Heart left ventricle (tissue), 16 donors: ENCODE results near the gene ANKRD34B. TPM values are rescaled to one million over a fixed set of nuclear protein-coding genes. Genes with fewer than 3 reads are reported as not detected.

Source experiments
- ATAC-seq, 4 donors: fragments of 200-7000 bp; cut with Tn5 transposase; one replicate each; pipeline ENCODE4 v1.9.1; 2020 to 2022; ENCODE audit warnings: moderate library complexity in 4 of 4, mild to moderate bottlenecking in 3 of 4, moderate number of reproducible peaks in 1 of 4
- DNase-seq, 5 donors: peaks; one replicate each; pipeline ENCODE4 v3.0.0-alpha.2; 2020
- H3K27ac ChIP-seq, 12 donors: fragments of 200-600 bp; sonication (generic) in 4 of 12; one replicate each; pipeline versions ENCODE4 v1.5.0 to v1.8.0; 2016 to 2022; ENCODE audit warnings: mild to moderate bottlenecking in 2 of 12
- H3K27me3 ChIP-seq, 9 donors: fragments of 200-600 bp; sonication (generic) in 2 of 9; one replicate each; pipeline versions ENCODE4 v1.5.1 to v1.8.0; 2016 to 2022; ENCODE audit warnings: mild to moderate bottlenecking in 3 of 9
- H3K36me3 ChIP-seq, 9 donors: fragments of 200-600 bp; sonication (generic) in 2 of 9; one replicate each; pipeline versions ENCODE4 v1.5.0 to v1.8.0; 2018 to 2022; ENCODE audit warnings: mild to moderate bottlenecking in 2 of 9
- H3K4me1 ChIP-seq, 12 donors: fragments of 200-600 bp; sonication (generic) in 4 of 12; one replicate each; pipeline versions ENCODE4 v1.5.0 to v1.8.0; 2016 to 2022; ENCODE audit warnings: mild to moderate bottlenecking in 3 of 12
- H3K4me3 ChIP-seq, 12 donors: fragments of 200-600 bp; sonication (generic) in 4 of 12; one replicate each; pipeline versions ENCODE4 v1.5.0 to v1.8.0; 2017 to 2022; ENCODE audit warnings: mild to moderate bottlenecking in 9 of 12, moderate library complexity in 4 of 12
- H3K9me3 ChIP-seq, 12 donors: fragments of 200-600 bp; sonication (generic) in 4 of 12; one replicate each; pipeline versions ENCODE4 v1.5.0 to v1.8.0; 2016 to 2022; ENCODE audit warnings: mild to moderate bottlenecking in 1 of 12
- POLR2A ChIP-seq, 2 donors: fragments of 450-650 bp; IDR thresholded peaks; one replicate each; pipeline ENCODE4 v1.6.1; 2017; ENCODE audit warnings: antibody characterized with exemption in 2 of 2, mild to moderate bottlenecking in 2 of 2, moderate library complexity in 2 of 2
- WGBS, 4 donors: extraction: QIAGEN DNeasy Blood & Tissue Kit in 2 of 4; methylation state at CpG; one replicate each; pipeline versions ENCODE4 v1.1.5 to v1.1.7; 2013 to 2018; 5-methylcytosine and 5-hydroxymethylcytosine counted together
- intact Hi-C, 10 donors: fragments of 100-400 bp; cut with DNase I; formaldehyde crosslinking; loops; one replicate each; pipeline versions ENCODE4 v1.11.1 to v1.14.2; 2022
- polyA plus RNA-seq, 2 donors: library from polyadenylated mRNA; stranded (reverse); fragments of 200-250 nt; gene quantifications; one replicate each; pipeline ENCODE4 v1.2.3, GENCODE V29; 2013
- total RNA-seq, 9 donors: library from RNA; depleted of rRNA in 2 of 9; stranded (reverse); fragments of >200 nt in 2 of 9; fragmentation: NEBNext Ultra II Directional in 3 of 9; extraction: Animal tissue kit (Norgen Biotek cat#: 25700) in 3 of 9; gene quantifications; one replicate each; pipeline versions ENCODE4 v1.1.0 to v1.2.4, GENCODE V29; 2016 to 2023
- TF ChIP-seq, protein P1 (sequence below), 12 donors: fragments of 200-600 bp; sonication (generic) in 4 of 12; IDR thresholded peaks; one replicate each; pipeline versions ENCODE4 v1.5.0 to v1.8.0; 2018 to 2022; ENCODE audit warnings: antibody characterized with exemption in 12 of 12, mild to moderate bottlenecking in 5 of 12
- donor health status: ischemic (EF 13 %, LVEDD 7.1; RV severe dilation, severe dysfunction).
- donor health status: healthy with polysubstance abuse.
- donor health status: DM: no; HTN: yes; CAD: no.
- donor health status: DM: no; HTN: no; CAD: no.
- donor health status: ischemic (EF 25% LVEDD 6.9; RV normal size, moderate dysfunction).
- donor health status: ischemic (EF 25% LVEDD 5.7; RV mildly dilated, moderate dysfunction).
- donor health status: healthy.
- donor health status: DM: yes; HTN: yes; CAD: no.
- donor health status: ischemic (EF 35%, LVEDD 5.7; RV mildly dilated, moderate dysfunction).
- donor health status: nonischemic (EF 11% LVEDD 7.7; RV severe dilation, severe dysfunction).
- donor health status: DM: yes; HTN: yes; CAD: no.
- donor health status: PGD.
- donor health status: ischemic (EF 29% LVEDD 5.4; RV normal size, mild dysfunction).
- donor health status: nonischemic (EF 23%, LVEDD 6.1; RV moderate dilation, normal function).

Gene ANKRD34B
- total and polyA plus RNA-seq, 11 donors, result 0.09 TPM; not detected in 10

DNA sequence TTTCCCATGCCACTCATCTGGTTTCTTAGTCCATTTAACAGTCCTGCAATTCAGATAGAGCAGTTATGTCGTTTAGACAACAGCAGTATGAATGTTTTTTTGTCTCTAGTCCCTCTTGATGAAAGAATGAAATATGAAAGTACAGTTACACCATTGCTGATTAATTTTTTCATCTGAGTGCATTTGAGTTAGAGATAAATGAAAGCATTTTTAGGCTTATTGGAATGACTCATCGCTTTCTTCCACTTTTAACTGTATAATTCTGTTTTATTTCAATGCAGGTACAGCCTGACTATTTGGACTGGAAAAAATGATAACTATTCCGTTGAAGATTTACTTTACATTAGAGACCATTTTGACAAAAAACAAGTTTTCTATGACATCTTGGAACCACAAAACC is 28.7 kb downstream of the ANKRD34B start:
- H3K36me3 ChIP-seq, result no peaks in the 10 kb centered on the region
- 60 to 68% (median 63%) methylated on average over 3 of the region's 3 CpGs for WGBS, 4 donors
- no peak overlapping the region for H3K27ac ChIP-seq
- no peaks in the 10 kb centered on the region for H3K27me3 ChIP-seq
- H3K9me3 ChIP-seq, result peaks cover 0 to 9% (median 0%) of the 10 kb centered on the region in 12 donors
- TF ChIP-seq, protein P1, sequence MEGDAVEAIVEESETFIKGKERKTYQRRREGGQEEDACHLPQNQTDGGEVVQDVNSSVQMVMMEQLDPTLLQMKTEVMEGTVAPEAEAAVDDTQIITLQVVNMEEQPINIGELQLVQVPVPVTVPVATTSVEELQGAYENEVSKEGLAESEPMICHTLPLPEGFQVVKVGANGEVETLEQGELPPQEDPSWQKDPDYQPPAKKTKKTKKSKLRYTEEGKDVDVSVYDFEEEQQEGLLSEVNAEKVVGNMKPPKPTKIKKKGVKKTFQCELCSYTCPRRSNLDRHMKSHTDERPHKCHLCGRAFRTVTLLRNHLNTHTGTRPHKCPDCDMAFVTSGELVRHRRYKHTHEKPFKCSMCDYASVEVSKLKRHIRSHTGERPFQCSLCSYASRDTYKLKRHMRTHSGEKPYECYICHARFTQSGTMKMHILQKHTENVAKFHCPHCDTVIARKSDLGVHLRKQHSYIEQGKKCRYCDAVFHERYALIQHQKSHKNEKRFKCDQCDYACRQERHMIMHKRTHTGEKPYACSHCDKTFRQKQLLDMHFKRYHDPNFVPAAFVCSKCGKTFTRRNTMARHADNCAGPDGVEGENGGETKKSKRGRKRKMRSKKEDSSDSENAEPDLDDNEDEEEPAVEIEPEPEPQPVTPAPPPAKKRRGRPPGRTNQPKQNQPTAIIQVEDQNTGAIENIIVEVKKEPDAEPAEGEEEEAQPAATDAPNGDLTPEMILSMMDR (IDR thresholded peaks at IDR 0.05), result no peak
- TF ChIP-seq POLR2A (IDR thresholded peaks at IDR 0.05), result no peak
- H3K4me1 ChIP-seq, result no peaks in the 10 kb centered on the region
- H3K4me3 ChIP-seq, result no peak overlapping the region
- no peak for DNase-seq
- intact Hi-C loops, result no loop called here
- ATAC-seq, result no peak

DNA sequence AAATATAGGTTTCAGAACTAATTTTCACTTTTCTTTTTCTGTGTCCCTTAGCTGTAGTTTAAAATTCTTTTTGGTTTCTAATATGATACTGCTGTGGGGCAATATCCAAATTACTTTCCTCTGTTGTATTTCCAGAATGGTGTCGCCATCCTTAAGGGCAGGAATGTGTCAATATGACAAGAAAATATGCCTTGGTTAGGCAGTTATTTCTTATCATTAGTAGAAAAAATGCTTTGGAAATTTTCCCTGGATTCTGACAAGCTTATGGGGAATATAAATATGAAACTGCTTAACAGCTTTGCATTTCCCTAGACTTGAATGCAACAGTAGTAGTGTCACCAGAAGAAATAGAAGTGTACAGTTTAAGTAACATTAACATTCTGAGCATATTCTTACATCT is 29.4 kb downstream of the ANKRD34B start:
- TF ChIP-seq, protein P1 (IDR thresholded peaks at IDR 0.05), result no peak
- ATAC-seq, result no peak
- WGBS, 4 donors, result 79 to 84% (median 83%) methylated on average over 1 of the region's 1 CpG
- H3K27ac ChIP-seq, result no peak overlapping the region
- DNase-seq, result no peak
- H3K27me3 ChIP-seq, result no peaks in the 10 kb centered on the region
- H3K4me3 ChIP-seq, result no peak overlapping the region
- no peaks in the 10 kb centered on the region for H3K4me1 ChIP-seq
- no peaks in the 10 kb centered on the region for H3K36me3 ChIP-seq
- intact Hi-C loops, result no loop called here
- peaks cover 0 to 14% (median 0%) of the 10 kb centered on the region in 12 donors for H3K9me3 ChIP-seq

DNA sequence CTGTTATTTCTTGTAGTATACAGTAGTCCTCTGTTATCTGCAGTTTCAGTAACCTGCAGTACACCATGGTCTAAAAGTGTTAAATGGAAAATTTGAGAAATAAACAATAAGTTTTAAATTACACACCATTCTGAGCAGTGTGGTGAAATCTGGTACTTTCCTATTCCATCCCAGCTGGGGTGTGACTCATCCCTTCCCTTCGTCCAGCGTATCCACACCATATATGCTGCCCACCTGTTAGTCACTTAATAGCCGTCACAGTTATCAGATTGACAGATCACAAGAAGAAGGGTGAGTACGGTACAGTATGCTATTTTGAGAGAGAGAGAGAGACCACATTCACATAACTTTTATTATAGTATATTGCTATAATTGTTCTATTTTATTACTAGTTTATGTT is 53.3 kb downstream of the ANKRD34B start:
- no peaks in the 10 kb centered on the region for H3K4me1 ChIP-seq
- peaks cover 0 to 28% (median 0%) of the 10 kb centered on the region in 9 donors for H3K36me3 ChIP-seq
- no peak overlapping the region for H3K27ac ChIP-seq
- no peak overlapping the region for H3K4me3 ChIP-seq
- no peak for TF ChIP-seq POLR2A (IDR thresholded peaks at IDR 0.05)
- TF ChIP-seq, protein P1 (IDR thresholded peaks at IDR 0.05), result no peak
- intact Hi-C loops, result no loop called here
- DNase-seq (no peak), ATAC-seq (no peak)
- no peaks in the 10 kb centered on the region for H3K27me3 ChIP-seq
- H3K9me3 ChIP-seq, result no peaks in the 10 kb centered on the region
- WGBS, 4 donors, result 78 to 84% (median 83%) methylated on average over 4 of the region's 4 CpGs

DNA sequence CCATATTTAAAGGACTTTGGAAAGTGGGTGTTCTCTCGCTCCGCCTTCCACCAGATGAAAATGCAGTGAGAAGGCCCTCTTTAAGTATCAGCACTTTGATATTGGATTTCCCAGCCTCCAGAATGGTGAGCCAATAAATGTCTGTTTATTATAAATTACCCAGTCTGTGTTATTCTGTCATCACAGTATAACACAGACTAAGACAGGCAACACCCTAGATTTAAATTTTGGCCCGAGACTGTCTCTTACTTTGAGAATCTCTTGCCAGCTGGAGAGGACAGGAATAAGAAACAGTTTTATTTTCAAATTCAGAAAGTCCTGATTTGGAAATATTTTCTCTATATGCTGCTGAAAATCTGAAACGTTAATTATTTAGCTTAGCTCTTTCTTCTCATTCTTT is 60.7 kb downstream of the ANKRD34B start:
- Histone ChIP-seq H3K4me3 (no peak overlapping the region), H3K36me3 (peaks cover 0 to 10% (median 0%) of the 10 kb centered on the region in 9 donors), H3K27me3 (no peaks in the 10 kb centered on the region), H3K27ac (no peak overlapping the region), H3K9me3 (no peaks in the 10 kb centered on the region), H3K4me1 (no peaks in the 10 kb centered on the region)
- intact Hi-C loops, result no loop called here
- ATAC-seq (no peak), DNase-seq (no peak)
- TF ChIP-seq POLR2A (IDR thresholded peaks at IDR 0.05), result no peak
- TF ChIP-seq, protein P1 (IDR thresholded peaks at IDR 0.05), result no peak
- WGBS, 4 donors, result 90 to 94% (median 92%) methylated on average over 4 of the region's 4 CpGs
